HG02588 (cell line): Measurements from ENCODE around the gene IL10RA.
A peak's percentile ranks its signal among the peaks of the same experiment; 100 is the strongest.

ENCODE experiments used
- ATAC-seq: cut with Tn5 transposase; IDR thresholded peaks from one replicate; pipeline ENCODE4 v1.9.1; 2021; ENCODE audit warnings: mild to moderate bottlenecking, moderate library complexity; ENCODE audit not compliant: unreplicated experiment

IL10RA gene

DNA sequence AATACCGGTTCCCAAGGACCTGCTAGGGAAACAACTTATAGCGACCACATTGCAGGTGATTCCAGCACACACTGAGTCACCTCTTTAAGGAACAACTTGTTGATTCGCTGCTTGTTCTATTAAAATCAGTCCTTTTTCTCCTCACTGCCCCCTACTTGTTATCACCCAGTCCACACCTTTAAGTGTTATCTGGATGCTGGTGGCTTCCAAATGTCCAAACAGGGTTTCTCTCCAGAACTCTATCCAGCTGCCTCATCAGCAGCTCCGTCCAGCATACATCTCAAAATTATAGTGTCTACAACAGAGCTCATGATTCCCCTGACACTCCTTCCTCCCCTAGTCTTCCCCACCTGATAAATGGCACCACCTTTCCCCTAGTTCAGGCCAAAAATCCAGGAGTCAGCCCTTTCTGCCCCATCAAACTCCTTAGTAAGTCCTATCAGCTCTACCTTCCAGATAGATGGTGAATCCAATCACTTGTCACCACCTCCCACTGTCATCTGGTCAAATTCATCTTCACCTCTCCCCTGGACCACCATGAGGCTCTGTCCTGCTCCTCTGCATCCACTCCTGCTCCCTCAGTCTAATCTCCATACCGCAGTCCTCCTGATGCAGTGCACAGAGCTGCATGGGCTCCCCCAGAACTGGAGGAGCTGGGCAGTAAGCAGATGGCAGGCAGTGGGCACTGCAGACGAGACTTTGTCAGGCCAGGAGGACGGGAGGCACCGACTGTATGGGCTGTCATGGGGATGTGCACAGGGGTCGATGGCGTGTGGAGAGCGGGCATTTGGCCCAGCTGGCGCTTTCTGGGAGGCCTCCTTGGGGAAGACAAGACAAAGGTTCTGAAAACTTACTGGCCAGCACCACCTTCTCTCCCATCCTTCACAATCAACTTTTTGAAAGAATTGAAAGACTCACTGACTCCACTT lies 19.3 kb downstream of the IL10RA start:
- ATAC-seq = no peak

DNA sequence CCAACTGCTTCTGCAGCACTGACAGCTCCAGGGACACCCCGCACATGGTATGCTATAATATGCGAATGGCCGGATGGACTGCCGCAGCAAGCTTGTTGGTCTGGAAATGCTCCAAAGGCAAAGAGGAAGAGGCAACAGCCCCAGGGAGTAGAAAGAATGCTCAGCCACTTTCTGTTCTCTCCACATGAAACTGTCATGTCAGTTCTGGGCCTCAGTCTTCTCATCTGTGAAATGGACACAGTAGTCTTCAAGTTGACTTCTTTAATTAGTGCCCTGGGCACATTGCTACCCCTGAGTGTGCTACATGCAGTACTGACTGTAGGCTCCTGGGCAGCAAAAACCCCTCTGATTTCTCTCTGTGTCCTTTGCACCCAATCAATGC lies 19.9 kb downstream of the IL10RA start:
- no peak for ATAC-seq

DNA sequence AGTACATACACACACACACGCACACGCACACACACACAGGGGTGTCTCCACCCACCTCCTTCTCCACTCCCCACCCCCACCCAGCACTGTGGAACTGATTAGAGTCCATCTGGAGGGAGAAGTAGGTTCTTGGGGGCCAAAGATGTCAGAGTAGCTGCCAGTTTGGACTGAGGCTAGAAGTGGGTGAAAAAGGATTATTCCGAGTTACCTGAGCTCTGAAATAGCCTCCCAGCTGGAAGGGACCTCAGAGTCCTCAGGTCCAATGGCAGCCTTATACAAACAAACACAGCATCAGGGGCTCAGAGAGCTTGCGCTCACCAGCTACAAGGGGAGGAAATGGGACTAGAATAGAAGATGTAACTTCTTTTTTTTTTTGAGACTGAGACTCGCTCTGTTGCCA lies 20.8 kb downstream of the IL10RA start:
- no peak for ATAC-seq

DNA sequence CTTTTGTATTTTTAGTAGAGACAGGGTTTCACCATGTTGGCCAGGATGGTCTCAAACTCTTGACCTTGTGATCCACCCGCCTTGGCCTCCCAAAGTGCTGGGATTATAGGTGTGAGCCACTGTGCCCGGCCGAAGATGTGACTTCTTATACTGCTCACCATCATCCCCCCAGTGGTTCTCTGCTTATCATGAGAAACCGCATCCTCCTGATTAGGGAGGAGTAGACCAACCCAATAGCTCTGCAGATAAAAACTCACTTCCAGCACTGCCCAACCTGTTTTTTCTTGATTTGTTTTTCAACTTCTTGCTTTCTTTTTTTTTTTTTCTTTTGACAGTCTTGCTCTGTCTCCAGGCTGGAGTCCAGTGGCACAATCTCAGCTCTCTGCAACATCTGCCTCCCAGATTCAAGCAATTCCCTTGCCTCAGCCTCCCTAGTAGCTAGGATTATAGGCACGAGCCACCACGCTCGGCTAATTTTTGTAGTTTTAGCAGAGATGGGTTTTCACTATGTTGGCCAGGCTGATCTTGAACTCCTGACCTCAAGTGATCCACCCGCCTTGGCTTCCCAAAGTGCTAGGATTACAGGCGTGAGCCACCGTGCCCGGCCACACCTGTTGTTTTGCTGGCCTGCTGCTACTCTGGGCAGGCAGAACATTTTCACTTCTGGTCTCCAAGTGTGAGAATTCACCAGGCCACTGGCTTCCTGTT lies 21.5 kb downstream of the IL10RA start:
- ATAC-seq = peak; percentile 37

DNA sequence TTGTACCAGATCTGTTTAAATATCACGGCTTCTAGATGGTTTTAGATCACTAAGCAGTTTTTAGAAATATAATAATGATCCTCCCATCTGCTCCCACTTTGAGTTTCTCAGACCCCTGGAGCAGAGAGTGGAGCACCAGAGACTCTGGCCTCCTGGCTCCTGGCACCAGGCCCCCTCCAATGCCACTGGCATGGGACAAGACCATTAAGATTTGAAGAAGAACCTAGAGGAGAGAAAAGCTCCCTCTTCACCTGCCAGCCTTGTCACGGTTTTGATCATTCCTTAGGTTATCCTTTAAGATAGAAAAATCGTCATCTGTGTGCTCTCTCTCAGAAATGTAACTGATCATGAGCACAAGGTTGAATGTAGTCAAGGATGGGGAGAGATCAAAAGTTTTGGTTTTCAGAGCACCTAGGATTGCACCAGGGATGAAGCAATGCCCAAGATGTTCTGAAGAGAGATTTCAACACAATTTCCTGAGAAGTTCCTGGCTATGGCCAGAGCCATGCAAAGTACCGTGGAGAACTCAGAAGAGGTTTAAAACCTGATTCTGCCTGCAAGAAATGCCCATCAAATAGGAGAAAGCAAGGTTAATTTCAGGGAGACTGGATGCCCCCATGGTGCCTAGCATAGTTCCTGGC lies 22.2 kb downstream of the IL10RA start:
- ATAC-seq = no peak

DNA sequence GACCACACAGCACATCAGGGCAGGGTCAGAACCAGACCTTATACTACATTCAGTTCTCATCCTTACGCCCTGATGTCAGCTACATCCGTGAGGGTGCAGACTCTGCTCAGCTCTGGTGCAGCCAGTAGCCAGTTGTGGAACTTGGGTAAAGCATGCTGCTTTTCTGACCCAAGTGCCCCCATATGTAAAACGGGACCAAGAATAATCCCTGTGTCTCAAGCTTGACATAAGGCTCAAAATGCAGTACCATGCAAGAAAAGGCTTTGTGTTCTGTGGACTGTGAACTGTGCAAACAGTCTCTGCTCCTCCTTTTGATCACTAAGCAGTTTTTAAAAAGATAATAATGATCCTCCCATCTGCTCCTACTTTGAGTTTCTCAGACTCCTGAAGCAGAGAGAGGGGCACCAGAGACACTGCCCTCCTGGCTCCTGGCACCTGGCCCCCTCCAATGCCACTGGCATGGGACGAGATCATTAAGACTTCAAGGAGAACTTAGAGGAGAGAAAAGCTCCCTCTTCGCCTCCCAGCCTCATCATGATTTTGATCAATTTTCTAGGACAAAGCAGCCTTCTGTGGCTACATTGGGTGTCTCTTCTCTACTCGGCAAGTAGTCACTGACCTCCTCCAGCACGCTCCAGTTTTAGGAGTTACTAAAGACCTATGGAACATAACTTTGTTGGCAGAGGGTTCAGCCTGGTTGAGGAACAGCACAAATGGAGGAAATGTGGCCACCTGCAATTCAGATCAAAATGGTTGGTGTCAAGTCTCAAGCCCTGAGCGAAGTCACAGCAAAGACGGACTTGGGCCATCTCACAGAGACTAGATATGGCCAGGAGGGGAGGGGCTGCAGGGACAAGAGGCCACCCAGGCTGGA lies 23.9 kb downstream of the IL10RA start:
- no peak for ATAC-seq

DNA sequence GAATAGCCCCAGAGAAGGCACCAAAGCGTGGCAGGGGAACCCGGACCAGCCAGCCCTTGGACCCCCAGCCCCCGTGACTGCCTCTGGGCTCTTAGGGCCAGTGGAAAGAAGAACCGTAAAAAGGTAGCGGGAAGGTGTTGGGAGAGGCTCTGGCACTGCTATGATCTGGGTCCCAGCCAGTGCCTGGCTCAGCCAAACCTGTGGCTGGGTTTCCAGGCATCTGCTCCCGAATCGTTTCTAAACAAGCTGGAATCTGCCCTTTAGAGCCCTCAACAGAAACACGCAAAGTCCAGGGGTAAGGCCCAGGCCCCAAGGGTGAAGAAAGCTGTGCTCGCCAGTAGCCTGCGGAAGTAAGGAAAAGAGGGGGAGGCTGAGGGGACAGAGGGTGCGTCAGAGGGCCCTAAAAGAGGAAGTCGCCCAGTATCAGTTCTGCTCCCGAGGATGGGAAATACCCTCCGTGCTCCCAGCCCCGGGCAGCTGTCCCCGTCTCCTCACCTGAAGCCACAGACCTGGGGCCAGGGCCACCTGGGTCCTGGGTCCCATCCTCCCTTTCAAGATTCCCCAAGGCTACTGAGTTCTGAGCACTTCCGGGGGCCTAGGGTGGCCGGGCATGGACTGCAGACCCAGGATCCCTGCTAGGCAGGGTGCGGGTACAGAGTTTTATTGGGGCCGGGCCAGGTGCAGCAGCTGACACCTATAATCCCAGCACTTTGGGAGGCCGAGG lies 24.7 kb downstream of the IL10RA start:
- peak; percentile 77 for ATAC-seq

DNA sequence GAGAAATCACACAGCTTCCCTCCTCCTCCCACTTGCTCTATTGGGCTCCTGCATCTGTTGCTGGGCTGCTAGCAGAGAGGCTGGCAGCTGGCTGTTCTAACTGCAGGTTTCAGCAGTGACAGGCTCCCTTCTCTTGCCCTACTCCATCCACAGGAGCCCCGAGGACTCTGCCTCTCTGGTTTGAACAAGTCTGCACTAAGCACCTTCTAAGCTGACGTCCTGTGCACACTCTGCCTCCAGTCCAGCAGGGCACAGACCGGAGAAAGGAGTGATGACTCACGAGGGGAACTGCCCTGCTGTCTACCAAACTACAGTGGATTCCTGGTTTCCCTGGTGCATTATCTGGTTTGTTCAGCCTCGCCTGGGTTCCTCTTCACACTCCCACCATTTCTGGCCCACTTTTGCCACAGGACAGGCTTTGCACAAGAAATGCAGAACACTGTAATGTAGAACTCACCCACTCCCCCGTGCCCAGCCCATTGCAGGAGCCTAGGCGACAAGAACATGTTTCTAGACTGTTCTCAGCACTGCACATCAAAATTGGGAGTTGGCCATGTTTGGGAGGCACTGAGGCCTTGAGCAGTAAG lies 26.0 kb downstream of the IL10RA start:
- no peak for ATAC-seq

DNA sequence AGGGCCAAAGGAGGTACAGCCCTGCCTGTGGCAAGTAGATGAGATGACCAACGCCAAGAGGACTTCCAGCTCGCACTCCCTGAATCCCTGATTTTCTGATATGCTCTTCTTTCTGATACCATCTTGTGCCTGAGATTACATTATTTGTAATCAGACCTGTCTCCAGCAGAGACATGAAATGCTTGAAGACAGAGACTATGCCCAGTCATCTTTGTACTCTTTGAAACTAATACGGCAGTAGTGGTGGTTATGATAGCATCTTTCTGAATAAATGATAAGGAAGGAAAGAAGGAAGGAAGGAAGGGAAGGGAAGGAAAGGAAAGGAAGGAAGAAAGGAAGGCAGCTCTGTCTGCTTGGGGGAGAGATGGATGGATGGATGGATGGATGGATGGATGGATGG lies 27.8 kb downstream of the IL10RA start:
- no peak for ATAC-seq

DNA sequence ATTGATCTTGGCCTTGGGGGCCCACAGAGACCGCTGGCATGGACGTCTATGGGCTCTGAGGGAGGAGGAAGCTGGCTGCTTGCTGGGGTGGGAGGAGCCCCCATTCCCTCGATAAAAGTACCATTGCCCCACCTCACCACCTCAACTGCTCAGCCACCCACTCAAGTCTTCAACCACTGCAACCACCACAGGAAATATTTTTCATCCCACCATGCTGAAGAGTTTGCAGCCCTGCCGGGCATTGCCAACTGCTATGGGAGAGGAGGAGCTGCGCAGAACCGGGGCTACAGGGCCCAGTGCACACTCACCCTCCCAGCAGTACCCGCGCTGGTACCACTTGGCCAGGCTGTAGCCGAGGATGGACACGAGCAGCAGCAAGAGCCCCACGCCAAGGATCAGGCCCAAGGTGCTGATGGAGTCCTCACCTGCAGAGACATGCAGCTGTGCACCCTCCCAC lies 29.2 kb downstream of the IL10RA start:
- no peak for ATAC-seq

DNA sequence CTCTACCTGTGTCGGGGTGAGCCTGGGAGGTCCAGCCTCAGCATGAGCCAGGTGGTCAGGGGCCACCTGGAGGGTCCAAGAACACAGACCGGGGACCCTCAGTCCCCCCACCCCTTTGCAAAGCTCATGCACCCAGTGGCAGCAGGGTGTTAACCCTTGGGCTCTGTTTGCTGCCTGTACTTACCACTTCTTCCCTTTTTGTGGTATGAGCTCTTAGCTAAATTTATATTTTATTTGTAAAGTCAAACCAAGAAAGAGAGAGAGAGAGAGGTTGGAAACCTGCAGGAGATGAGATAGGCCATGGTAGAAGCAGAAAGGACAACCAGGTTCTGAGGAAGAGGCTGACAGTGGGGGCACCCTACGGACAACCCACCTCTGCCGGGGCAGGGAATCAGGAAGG lies 29.9 kb downstream of the IL10RA start:
- ATAC-seq = no peak

DNA sequence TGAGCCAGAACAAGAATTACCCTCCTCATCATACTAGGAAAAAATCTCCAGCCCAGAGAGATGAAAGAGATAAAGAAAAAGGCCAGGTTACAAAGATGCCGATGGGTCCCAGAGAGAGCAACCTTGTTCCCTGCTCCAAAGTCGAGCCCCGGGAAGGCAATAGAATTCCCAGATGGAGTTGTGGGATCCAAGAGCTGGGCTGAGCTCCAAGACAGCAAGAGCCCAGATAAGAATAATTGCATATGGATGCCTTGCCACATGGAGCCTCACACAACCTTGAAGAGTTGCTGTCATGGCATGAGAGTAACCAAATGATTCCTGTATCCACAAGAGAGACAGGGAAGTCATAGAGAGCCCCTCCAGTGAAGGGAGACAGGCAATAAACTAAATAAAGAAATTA lies 30.9 kb downstream of the IL10RA start:
- ATAC-seq = no peak

DNA sequence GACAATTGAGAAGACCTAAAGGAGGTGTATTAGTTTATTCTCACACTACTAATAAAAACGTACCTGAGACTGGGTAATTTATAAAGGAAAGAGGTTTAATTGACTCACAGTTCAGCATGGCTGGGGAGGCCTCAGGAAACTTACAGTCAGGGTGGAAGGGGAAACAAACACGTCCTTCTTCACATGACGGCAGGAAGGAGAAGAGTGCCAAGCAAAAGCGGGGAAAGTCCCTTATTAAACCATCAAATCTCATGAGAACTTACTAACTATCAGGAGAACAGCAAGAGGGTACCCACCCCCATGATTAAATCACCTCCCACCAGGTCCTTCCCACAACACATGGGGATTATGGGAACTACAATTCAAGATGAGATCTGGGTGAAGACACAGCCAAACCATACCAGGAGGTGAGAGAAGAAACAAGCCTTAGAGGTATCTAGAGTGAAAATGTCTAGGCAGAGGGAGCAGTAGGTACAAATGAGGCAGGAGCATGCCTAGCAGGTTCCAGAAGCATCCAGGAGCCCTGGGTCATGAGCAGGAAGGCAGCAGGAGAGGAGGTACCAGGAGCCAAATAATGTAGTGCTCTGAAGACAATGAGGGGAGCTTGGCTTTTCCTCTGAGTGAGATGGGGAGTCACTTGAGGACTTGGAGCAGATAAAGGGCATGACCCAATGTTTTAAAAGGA lies 31.6 kb downstream of the IL10RA start:
- ATAC-seq = no peak

DNA sequence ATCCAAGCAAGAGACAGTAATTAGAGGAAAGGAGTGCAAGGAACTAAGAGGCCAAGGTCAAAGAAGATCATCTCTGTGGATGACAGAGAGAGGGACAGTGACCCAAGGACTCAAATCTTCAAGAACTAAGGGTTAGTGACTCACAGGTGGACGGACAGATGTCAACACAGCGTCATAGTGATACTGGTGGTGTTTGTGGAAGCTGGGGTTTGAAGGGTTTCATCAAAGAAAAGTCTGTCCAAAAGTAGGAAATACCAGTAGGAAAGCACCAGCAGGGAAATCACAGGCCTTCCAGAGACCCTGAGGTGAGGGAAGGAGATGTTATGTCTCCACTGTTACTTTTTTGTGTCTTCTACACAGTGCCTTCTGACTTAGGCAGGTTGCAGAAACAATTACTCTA lies 32.2 kb downstream of the IL10RA start:
- ATAC-seq = no peak

DNA sequence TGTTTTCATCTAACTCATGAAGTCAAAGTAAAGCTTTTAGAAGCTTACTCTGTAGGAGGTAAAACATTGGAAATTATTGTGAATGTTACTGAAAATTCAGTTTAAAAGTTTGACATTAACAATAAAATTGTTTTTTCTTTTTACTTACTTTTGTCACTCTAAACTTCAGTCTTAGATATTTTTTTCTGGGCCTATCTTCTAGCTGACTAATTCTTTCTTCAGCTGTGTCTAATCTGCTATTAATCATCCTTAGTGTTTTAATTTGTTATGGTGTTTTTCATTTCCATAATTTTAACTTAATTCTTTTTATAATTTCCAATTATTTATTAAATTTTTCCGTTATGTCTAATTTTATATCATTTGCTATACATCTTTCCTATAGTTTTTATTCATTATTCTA lies 35.0 kb downstream of the IL10RA start:
- ATAC-seq = no peak

DNA sequence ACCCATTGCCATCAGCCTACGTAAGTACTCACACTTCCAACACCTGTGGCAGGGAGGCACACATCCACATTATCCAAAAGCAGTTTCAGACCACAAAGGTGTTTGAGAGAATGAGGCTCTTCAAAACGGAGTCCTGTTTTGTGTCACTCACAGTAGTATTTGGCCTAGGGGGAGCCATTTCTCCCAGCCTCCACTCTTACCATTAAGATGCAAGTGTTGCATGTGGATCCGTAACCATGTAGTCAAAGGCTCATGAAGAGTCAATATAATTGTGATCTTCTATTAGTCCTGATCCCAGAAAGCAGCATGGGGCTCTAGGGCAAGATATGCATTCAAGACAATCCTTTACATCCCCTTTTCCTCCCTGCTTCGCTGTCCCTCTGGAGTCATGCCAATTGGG lies 41.5 kb downstream of the IL10RA start:
- no peak for ATAC-seq

DNA sequence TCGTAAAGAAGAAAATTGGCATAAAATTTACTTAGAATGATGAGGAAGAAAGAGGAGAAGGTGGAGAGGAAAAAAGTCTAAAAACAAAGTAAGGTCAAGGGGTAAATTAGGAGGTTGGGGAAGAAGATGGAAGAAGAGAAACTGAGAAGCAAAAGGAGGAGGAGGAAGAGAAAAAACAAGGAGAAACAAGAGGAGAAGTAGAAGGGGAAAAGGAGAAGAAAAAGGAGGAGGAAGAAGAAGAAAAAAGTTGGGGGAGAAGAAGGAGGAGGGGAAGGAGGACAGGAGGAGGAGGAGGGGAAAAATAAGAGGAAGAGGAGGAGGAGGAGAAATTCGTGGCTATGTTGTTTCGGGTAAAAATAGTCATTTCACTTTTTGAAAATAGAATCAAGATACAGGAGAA lies 42.4 kb downstream of the IL10RA start:
- no peak for ATAC-seq

DNA sequence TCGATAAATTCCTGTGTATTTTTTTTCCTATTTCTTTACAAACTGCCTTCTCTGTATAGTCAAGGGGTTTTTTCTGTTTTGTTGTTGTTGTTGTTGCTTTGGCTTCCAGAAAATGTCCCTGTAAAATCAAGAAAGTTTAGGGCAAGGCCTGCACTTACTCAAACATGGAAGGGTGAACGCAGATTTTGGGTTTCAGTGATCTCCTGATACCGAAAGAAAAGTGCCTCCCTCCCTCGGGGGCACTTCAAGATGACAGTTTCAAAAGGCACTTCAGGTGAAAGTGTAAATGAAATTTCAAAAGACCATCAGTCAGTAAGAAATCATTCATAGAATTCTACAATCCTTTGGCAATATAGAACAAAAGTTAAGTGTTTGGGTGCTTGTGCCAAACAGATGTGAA lies 47.2 kb downstream of the IL10RA start:
- ATAC-seq = no peak

DNA sequence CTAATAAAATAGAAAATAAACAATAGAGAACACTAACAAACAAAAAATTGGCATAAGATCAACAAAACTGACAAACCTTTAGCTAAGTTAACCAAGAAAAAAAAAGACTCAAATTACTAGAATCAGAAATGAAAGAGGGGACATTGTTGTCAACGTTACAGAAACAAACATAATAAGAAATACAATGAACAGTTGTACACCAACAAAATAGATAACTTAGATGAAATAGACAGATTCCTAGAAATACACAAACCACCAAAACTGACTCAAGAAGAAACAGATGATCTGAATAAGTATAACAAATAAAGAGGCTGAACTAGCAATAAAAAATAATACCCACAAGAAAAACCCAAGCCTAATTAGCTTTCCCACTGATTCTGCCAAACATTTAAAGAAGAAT lies 55.9 kb downstream of the IL10RA start:
- ATAC-seq = no peak
